IMR-90 (cell line): ENCODE data around the gene ENAH.

ENCODE experiments used
- BHLHE40 ChIP-seq: fragments of 150-350 bp; IDR thresholded peaks from 2 replicates; pipeline ENCODE4 v1.6.1; 2016; ENCODE audit warnings: mild to moderate bottlenecking, low read depth, low read length
- CEBPB ChIP-seq: IDR thresholded peaks from 2 replicates; pipeline ENCODE4 v1.6.1; 2012; ENCODE audit warnings: low read depth, low read length, improper control_type of control experiment
- CTCF ChIP-seq: conservative IDR thresholded peaks from 2 replicates; pipeline ENCODE4 v1.5.1; 2012; ENCODE audit warnings: mild to moderate bottlenecking, low read depth, low read length, improper control_type of control experiment
- ELK1 ChIP-seq: fragments of 150-350 bp; IDR thresholded peaks from 2 replicates; pipeline ENCODE4 v1.6.1; 2016; ENCODE audit warnings: low read depth, mild to moderate bottlenecking, low read length, moderate library complexity, borderline replicate concordance
- FOS ChIP-seq: fragments of 150-350 bp; IDR thresholded peaks from 2 replicates; pipeline ENCODE4 v1.6.1; 2016; ENCODE audit warnings: low read depth, low read length
- MAFK ChIP-seq: IDR thresholded peaks from 2 replicates; pipeline ENCODE4 v1.6.1; 2012; ENCODE audit warnings: low read depth, low read length, improper control_type of control experiment
- MAZ ChIP-seq: IDR thresholded peaks from 2 replicates; pipeline ENCODE4 v1.6.1; 2012; ENCODE audit warnings: low read depth, mild to moderate bottlenecking, low read length, improper control_type of control experiment, moderate library complexity, borderline replicate concordance
- POLR2A ChIP-seq: IDR thresholded peaks from 2 replicates; pipeline ENCODE4 v1.6.1; 2012; ENCODE audit warnings: mild to moderate bottlenecking, low read depth, low read length
- RAD21 ChIP-seq: IDR thresholded peaks from 2 replicates; pipeline ENCODE4 v1.6.1; 2012; ENCODE audit warnings: low read length, improper control_type of control experiment
- RFX5 ChIP-seq: IDR thresholded peaks from 2 replicates; pipeline ENCODE4 v1.8.0; 2012; ENCODE audit warnings: low read depth, mild to moderate bottlenecking, low read length, moderate library complexity
- SMC3 ChIP-seq: fragments of 150-350 bp; IDR thresholded peaks from 2 replicates; pipeline ENCODE4 v1.6.1; 2016; ENCODE audit warnings: low read depth, mild to moderate bottlenecking, antibody characterized with exemption, low read length, moderate library complexity
- USF2 ChIP-seq: fragments of 150-350 bp; IDR thresholded peaks from 2 replicates; pipeline ENCODE4 v1.6.1; 2017; ENCODE audit warnings: mild to moderate bottlenecking, antibody characterized with exemption, low read length, low read depth

- TF ChIP-seq CTCF: no peak
- TF ChIP-seq SMC3: no peak
- no peak for TF ChIP-seq MAZ
- TF ChIP-seq POLR2A: no peak
- no peak for TF ChIP-seq RFX5
- TF ChIP-seq BHLHE40: no peak
- TF ChIP-seq FOS: no peak
- no peak for TF ChIP-seq USF2
- no peak for TF ChIP-seq ELK1
- no peak for TF ChIP-seq CEBPB
- no peak for TF ChIP-seq MAFK
- TF ChIP-seq RAD21: no peak
Measured at GRCh38 chr1:225596736-225597135, 56.2 kb downstream of the ENAH start.
